Measurements from ENCODE around the gene TRIM29.

GRCh38 chr11:120185706-120186455 is 48.0 kb upstream of the TRIM29 start:
- TF ChIP-seq CTCF (IDR thresholded peaks at IDR 0.05) (no peak), POLR2A (IDR thresholded peaks at IDR 0.05) (no peak)
